Activated T-helper 9 cell treated with anti-CD3 and anti-CD28 coated beads, Interleukin-2, amount 50 U/mL, for 16 hours (primary cell): ENCODE results near the gene MEIG1.
"Not testable (repeated sequence)": the region's sequence is repeated elsewhere in the genome, so short reads cannot be mapped to it uniquely, and the experiment has no call there.

Source experiments
- DNase-seq: peaks from one replicate; pipeline ENCODE4 v3.0.0-alpha.2; 2020; ENCODE audit warnings: low read depth

The MEIG1 gene

GRCh38 chr10:14954934-14955333, 4.3 kb upstream of the MEIG1 start:
- DNase-seq = no peak

GRCh38 chr10:14958872-14959220, 342 bp upstream of the MEIG1 start:
- no peak for DNase-seq

GRCh38 chr10:14967897-14968296, 8.7 kb downstream of the MEIG1 start:
- no peak for DNase-seq

GRCh38 chr10:14971867-14972448, 12.8 kb downstream of the MEIG1 start:
- DNase-seq = peak; percentile 19

GRCh38 chr10:14974153-14974998, 15.2 kb downstream of the MEIG1 start:
- DNase-seq = not testable (repeated sequence)

DNA sequence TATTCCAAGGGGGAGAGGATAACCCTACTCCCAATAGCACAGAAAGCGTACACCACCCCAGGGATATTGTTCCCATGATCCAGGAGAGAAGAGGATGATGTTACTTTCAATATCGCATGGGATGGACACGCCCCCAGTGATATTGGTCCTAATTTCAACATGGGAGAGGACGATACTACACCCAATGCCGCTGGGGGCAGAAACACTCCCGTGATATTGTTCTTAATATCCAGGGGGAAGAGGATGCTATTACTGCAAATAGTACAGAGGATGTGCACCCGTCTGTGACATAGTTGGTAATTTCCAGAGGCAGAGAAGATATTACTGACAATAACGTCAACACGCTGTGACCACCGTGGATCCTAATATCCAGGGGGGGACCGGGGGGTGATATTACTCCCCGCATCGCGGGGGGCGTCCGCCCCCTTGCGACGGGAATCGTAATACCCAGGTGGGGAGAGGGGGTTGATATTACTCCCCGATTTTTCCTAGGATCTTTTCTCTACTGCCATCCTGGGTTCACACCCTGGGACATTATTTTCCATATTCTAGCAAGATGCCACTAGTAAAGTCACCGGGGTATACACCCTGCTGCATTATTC, 16.6 kb downstream of the MEIG1 start:
- no peak for DNase-seq

DNA sequence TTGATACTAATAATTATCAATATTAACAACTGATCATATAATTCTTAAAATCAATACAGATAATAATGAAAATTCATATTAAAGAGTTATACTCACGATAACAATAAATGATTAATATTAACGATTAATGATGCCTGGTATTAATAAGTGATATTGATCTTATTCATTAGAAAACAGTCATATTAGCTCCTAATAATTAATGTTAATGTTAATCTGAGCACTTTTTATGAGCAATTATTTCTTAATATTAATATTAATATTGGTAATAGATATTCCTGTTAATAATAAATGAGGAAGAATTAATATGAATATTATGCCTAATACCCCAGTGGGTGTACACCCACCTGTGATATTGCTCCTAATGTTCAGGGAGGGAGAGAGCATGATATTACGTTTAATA, 23.6 kb downstream of the MEIG1 start:
- no peak for DNase-seq

GRCh38 chr10:14989552-14989951, 30.4 kb downstream of the MEIG1 start:
- DNase-seq = not testable (repeated sequence)

DNA sequence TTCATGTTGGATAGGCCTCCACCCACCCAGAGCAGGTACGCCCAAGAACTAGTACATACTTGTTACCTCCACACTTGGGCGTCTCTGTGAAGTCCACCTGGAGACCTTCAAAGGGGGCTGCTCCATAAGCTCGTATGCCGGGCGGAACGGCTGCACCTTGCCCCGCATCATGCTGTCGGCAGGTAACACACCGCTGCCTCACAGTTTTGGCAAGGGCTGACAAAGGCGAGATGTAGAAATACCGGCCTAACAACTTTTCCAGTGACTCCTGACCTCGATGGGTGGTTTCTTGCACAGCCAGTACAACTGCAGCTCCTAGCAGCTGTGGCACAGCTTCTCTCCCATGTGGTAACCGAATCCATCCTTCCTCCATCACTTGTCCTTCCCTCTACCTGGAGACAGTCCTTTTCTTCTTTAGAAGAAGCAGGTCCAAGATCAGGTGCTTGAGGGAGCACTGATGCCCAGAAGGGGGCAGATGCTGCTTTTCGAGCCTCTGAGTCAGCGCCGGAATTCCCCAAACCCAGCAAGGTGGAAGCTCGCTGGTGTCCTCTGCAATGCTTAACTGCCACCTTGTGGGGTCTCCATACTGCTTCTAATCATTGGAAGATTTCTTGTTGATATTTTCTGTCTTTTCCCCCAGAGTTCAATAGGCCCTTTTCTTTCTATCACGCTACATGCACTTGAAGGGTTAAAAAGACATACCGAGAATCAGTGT, 32.0 kb downstream of the MEIG1 start:
- peak; percentile 30 for DNase-seq

DNA sequence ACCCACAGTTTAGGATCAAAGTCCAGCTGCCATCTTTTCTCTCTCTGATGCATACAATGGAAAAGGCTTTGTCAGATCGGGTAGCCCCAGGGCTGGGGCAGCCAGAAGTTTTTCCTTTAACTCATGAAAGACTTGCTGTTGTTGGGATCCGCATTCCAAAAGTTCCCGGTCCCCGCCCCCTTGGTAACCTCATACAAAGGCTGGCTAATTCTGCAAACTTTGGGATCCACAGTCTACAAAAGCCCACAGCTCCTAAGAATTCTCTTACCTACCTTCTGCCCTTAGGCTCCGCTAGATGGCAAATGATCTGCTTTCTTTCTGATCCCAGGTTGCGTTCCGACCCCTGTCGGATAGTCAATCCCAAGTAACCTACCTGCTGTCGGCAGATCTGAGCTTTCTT, 33.1 kb downstream of the MEIG1 start:
- DNase-seq = not testable (repeated sequence)

- DNase-seq = not testable (repeated sequence)
Measured at GRCh38 chr10:14993500-14994455, 34.6 kb downstream of the MEIG1 start.

DNA sequence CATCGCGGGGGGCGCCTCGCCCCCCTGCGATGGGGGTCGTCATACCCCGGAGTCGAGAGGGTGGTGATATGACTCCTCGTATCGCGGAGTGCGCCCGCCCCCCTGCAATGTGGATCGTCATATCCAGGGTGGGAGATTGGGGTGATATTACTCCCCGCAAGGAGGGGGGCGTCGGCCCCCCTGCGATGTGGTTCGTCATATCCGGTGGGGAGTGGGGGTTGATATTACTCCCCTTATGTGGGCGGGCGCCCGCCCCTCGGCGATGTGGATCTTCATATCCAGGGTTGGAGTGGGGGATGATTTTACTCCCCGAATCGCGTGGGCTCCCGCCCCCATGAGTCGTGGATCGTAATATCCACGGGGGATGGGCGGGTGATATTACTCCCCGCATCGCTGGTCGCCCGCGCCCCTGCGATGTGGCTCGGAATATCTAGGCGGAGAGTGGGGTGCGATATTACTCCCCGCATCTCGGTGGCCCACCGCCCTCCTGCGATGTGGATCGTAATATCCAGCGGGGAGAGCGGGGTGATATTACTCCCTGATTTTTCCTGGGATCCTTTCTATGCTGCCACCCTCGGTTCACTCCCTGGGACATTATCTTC, 36.9 kb downstream of the MEIG1 start:
- no peak for DNase-seq

- not testable (repeated sequence) for DNase-seq
Measured at GRCh38 chr10:15013530-15013929, 54.3 kb downstream of the MEIG1 start.

- no peak for DNase-seq
Measured at GRCh38 chr10:15015451-15015850, 56.3 kb downstream of the MEIG1 start.

- not testable (repeated sequence) for DNase-seq
Measured at GRCh38 chr10:15020966-15021365, 61.8 kb downstream of the MEIG1 start.
